ENCODE results near the gene TENM4. TPM values are rescaled to one million over a fixed set of nuclear protein-coding genes. Genes with fewer than 3 reads are reported as not detected.

The TENM4 gene
- total RNA-seq, 4 donors from 2014 or later: 31.4 to 44.5 (median 38.0) TPM

- DNase-seq (ENCODE audit: low spot score in 2 of 2): no peak
- H3K27me3 ChIP-seq: no peaks in the 10 kb centered on the region
- TF ChIP-seq EP300 (IDR thresholded peaks at IDR 0.05) (no peak), POLR2A (IDR thresholded peaks at IDR 0.05) (no peak), POLR2AphosphoS5 (IDR thresholded peaks at IDR 0.05) (no peak), CTCF (IDR thresholded peaks at IDR 0.05) (no peak)
- H3K36me3 ChIP-seq: no peaks in the 10 kb centered on the region
- 35% methylated on average over 1 of the region's 1 CpG for WGBS
- no peak overlapping the region for H3K4me3 ChIP-seq
- H3K4me1 ChIP-seq: peaks cover 15% of the 10 kb centered on the region
- peaks cover 5% of the 10 kb centered on the region for H3K9me3 ChIP-seq
- H3K27ac ChIP-seq: no peak overlapping the region
Observed at GRCh38 chr11:79092791-79093353, 348.0 kb downstream of the TENM4 start.

GRCh38 chr11:79090191-79090705, 350.6 kb downstream of the TENM4 start:
- TF ChIP-seq EP300 (IDR thresholded peaks at IDR 0.05): no peak
- no peak for TF ChIP-seq POLR2AphosphoS5 (IDR thresholded peaks at IDR 0.05)
- Histone ChIP-seq H3K4me3 (no peak overlapping the region), H3K4me1 (peaks cover 3% of the 10 kb centered on the region), H3K36me3 (no peaks in the 10 kb centered on the region), H3K27me3 (no peaks in the 10 kb centered on the region), H3K9me3 (peaks cover 5% of the 10 kb centered on the region), H3K27ac (no peak overlapping the region)
- no peak for DNase-seq (ENCODE audit: low spot score in 2 of 2)
- WGBS: 57% methylated on average over 6 of the region's 8 CpGs

GRCh38 chr11:79089601-79090000, 351.2 kb downstream of the TENM4 start:
- TF ChIP-seq POLR2A (IDR thresholded peaks at IDR 0.05) (no peak), EP300 (IDR thresholded peaks at IDR 0.05) (no peak), CTCF (IDR thresholded peaks at IDR 0.05) (no peak), POLR2AphosphoS5 (IDR thresholded peaks at IDR 0.05) (no peak)
- 89% methylated on average over 3 of the region's 3 CpGs for WGBS
- Histone ChIP-seq H3K27ac (no peak overlapping the region), H3K9me3 (peaks cover 5% of the 10 kb centered on the region), H3K36me3 (no peaks in the 10 kb centered on the region), H3K4me3 (no peak overlapping the region), H3K4me1 (peaks cover 3% of the 10 kb centered on the region), H3K27me3 (no peaks in the 10 kb centered on the region)
- no peak for DNase-seq (ENCODE audit: low spot score in 2 of 2)

GRCh38 chr11:79088967-79089366, 351.9 kb downstream of the TENM4 start:
- no peak for DNase-seq (ENCODE audit: low spot score in 2 of 2)
- 71% methylated on average over 4 of the region's 4 CpGs for WGBS
- TF ChIP-seq POLR2A (IDR thresholded peaks at IDR 0.05) (no peak), POLR2AphosphoS5 (IDR thresholded peaks at IDR 0.05) (no peak)
- H3K4me1 ChIP-seq: peaks cover 3% of the 10 kb centered on the region
- H3K4me3 ChIP-seq: no peak overlapping the region
- H3K9me3 ChIP-seq: peaks cover 5% of the 10 kb centered on the region
- no peaks in the 10 kb centered on the region for H3K27me3 ChIP-seq
- H3K36me3 ChIP-seq: no peaks in the 10 kb centered on the region
- no peak overlapping the region for H3K27ac ChIP-seq

GRCh38 chr11:79087961-79088318, 352.9 kb downstream of the TENM4 start:
- no peak overlapping the region for H3K27ac ChIP-seq
- H3K9me3 ChIP-seq: no peaks in the 10 kb centered on the region
- no peak for DNase-seq (ENCODE audit: low spot score in 2 of 2)
- H3K36me3 ChIP-seq: no peaks in the 10 kb centered on the region
- WGBS: 43% methylated on average over 4 of the region's 5 CpGs
- no peaks in the 10 kb centered on the region for H3K27me3 ChIP-seq
- TF ChIP-seq POLR2A (IDR thresholded peaks at IDR 0.05) (no peak), POLR2AphosphoS5 (IDR thresholded peaks at IDR 0.05) (no peak), EP300 (IDR thresholded peaks at IDR 0.05) (no peak), CTCF (IDR thresholded peaks at IDR 0.05) (no peak)
- no peak overlapping the region for H3K4me3 ChIP-seq
- H3K4me1 ChIP-seq: peaks cover 3% of the 10 kb centered on the region

GRCh38 chr11:79087238-79087960, 353.4 kb downstream of the TENM4 start:
- TF ChIP-seq CTCF (IDR thresholded peaks at IDR 0.05): no peak
- no peak for TF ChIP-seq EP300 (IDR thresholded peaks at IDR 0.05)
- no peak for TF ChIP-seq POLR2A (IDR thresholded peaks at IDR 0.05)
- no peak for TF ChIP-seq POLR2AphosphoS5 (IDR thresholded peaks at IDR 0.05)

More at GRCh38 chr11:79087238-79087960, 353.4 kb downstream of the TENM4 start:
- Histone ChIP-seq H3K4me3 (no peak overlapping the region), H3K4me1 (peaks cover 3% of the 10 kb centered on the region), H3K9me3 (no peaks in the 10 kb centered on the region), H3K36me3 (no peaks in the 10 kb centered on the region), H3K27me3 (no peaks in the 10 kb centered on the region), H3K27ac (no peak overlapping the region)
- WGBS: 72% methylated on average over 8 of the region's 9 CpGs
- DNase-seq (ENCODE audit: low spot score in 2 of 2): no peak
